Activated T-helper 2 cell treated with anti-CD3 and anti-CD28 coated beads, Interferon-gamma antibody, Interleukin-2, Interleukin-4, amounts not matched to agents 10 μg/mL and 5 μg/mL and 100 μg/mL, durations not matched to agents 14 hours and 24 hours and 36 hours (primary cell): Measurements from ENCODE around the gene PRM3. TPM values are rescaled to one million over a fixed set of nuclear protein-coding genes. Genes with fewer than 3 reads are reported as not detected.
A peak's percentile ranks its signal among the peaks of the same experiment; 100 is the strongest.

ENCODE experiments used
- DNase-seq: peaks from one replicate; pipeline ENCODE4 v3.0.0; 2021; ENCODE audit warnings: low spot score
- H3K27ac Mint-ChIP-seq: one replicate; pipeline ENCODE4 v1.8.0; 2021; ENCODE audit warnings: mixed read lengths
- H3K27me3 Mint-ChIP-seq: one replicate; pipeline ENCODE4 v1.8.0; 2021; ENCODE audit warnings: low read depth, mixed read lengths
- H3K36me3 Mint-ChIP-seq: one replicate; pipeline ENCODE4 v1.8.0; 2021; ENCODE audit warnings: low read depth, mixed read lengths
- H3K4me1 Mint-ChIP-seq: one replicate; pipeline ENCODE4 v1.8.0; 2021; ENCODE audit warnings: low read depth, mixed read lengths
- H3K4me3 Mint-ChIP-seq: one replicate; pipeline ENCODE4 v1.8.0; 2021; ENCODE audit warnings: low read depth, mild to moderate bottlenecking, moderate library complexity, mixed read lengths
- H3K9me3 Mint-ChIP-seq: one replicate; pipeline ENCODE4 v1.8.0; 2021; ENCODE audit warnings: mixed read lengths
- intact Hi-C: fragments of 100-400 bp; cut with micrococcal nuclease; formaldehyde crosslinking; loops from one replicate; pipeline ENCODE4 v1.15.1; 2023
- total RNA-seq: library from RNA; stranded (reverse); gene quantifications from 2 replicates; pipeline ENCODE4 v1.2.3, GENCODE V29; 2022

The PRM3 gene
- total RNA-seq, 1 donor from 2014 or later, result not detected

- Mint-ChIP-seq H3K27ac (no peak overlapping the region), H3K36me3 (no peaks in the 10 kb centered on the region), H3K4me3 (no peak overlapping the region), H3K4me1 (no peaks in the 10 kb centered on the region), H3K27me3 (peaks cover 2% of the 10 kb centered on the region), H3K9me3 (no peaks in the 10 kb centered on the region)
- DNase-seq, result no peak
- intact Hi-C loops, result no loop called here
These were observed 1.8 kb downstream of the PRM3 start for GRCh38 chr16:11271610-11272009.

- peaks cover 2% of the 10 kb centered on the region for H3K27me3 Mint-ChIP-seq
- H3K4me3 Mint-ChIP-seq, result no peak overlapping the region
These were observed 2.7 kb downstream of the PRM3 start for GRCh38 chr16:11270602-11271162.

GRCh38 chr16:11268921-11269375 lies 4.5 kb downstream of the PRM3 start, which contains the start of gene TNP2:
TSS of gene TNP2 (minus strand) at chr16:11269325. CDS start at chr16:11269262, 63 bp downstream.
- intact Hi-C loops, result no loop called here
- H3K9me3 Mint-ChIP-seq, result no peaks in the 10 kb centered on the region
- H3K27me3 Mint-ChIP-seq, result peaks cover under 1% of the 10 kb centered on the region
- H3K36me3 Mint-ChIP-seq, result no peaks in the 10 kb centered on the region
- DNase-seq, result no peak
- H3K27ac Mint-ChIP-seq, result no peak within 1 kb of the TSS
- H3K4me1 Mint-ChIP-seq, result peaks cover 11% of the 10 kb centered on the region
- no peak within 1 kb of the TSS for H3K4me3 Mint-ChIP-seq

More at GRCh38 chr16:11270602-11271162, 2.7 kb downstream of the PRM3 start:
- Mint-ChIP-seq H3K36me3 (no peaks in the 10 kb centered on the region), H3K9me3 (no peaks in the 10 kb centered on the region), H3K4me1 (no peaks in the 10 kb centered on the region), H3K27ac (no peak overlapping the region)
- no peak for DNase-seq
- intact Hi-C loops, result no loop called here

- H3K36me3 Mint-ChIP-seq, result no peaks in the 10 kb centered on the region
- H3K27me3 Mint-ChIP-seq, result no peaks in the 10 kb centered on the region
- DNase-seq, result no peak
- no peak overlapping the region for H3K4me3 Mint-ChIP-seq
- no peak overlapping the region for H3K27ac Mint-ChIP-seq
- H3K4me1 Mint-ChIP-seq, result peaks cover 23% of the 10 kb centered on the region
- H3K9me3 Mint-ChIP-seq, result no peaks in the 10 kb centered on the region
- intact Hi-C loops, result no loop called here
These were observed 8.3 kb downstream of the PRM3 start for GRCh38 chr16:11265124-11265523.

- H3K4me3 Mint-ChIP-seq, result peak overlapping the region; percentile 48
- intact Hi-C loops, result loop anchor here (5.0 kb wide), 1 partner anchor 33 kb away; no protein-coding TSS in a partner anchor
These were observed 9.1 kb downstream of the PRM3 start for GRCh38 chr16:11264155-11264832.

DNA sequence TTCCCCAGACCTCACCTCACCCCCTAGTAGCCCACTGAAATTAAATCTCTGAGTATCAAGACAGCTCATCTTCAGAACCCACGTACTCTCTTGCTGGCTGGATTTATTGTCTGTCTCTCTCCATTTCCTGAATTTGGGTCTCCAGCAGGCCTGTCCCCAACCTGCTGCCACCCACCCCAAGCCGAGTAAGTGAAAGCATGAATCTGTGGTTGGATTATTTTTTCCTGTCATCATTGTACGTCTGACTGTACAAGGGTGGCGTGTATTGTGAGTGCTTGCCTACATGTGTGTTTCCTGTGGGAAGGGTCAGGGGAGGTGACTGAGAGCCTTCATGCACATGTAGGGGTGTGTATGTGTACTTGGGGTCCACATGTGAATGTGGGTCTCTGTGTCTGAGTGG lies 9.7 kb downstream of the PRM3 start:
- H3K9me3 Mint-ChIP-seq, result no peaks in the 10 kb centered on the region
- peak overlapping the region; percentile 48 for H3K4me3 Mint-ChIP-seq
- H3K4me1 Mint-ChIP-seq, result peaks cover 33% of the 10 kb centered on the region
- no peaks in the 10 kb centered on the region for H3K36me3 Mint-ChIP-seq
- peak; percentile 51 for DNase-seq
- no peaks in the 10 kb centered on the region for H3K27me3 Mint-ChIP-seq
- intact Hi-C loops, result loop anchor here (1.0 to 5.0 kb wide), 2 partner anchors 34 to 65 kb away; no protein-coding TSS in a partner anchor
- H3K27ac Mint-ChIP-seq, result peak overlapping the region; percentile 84

More at GRCh38 chr16:11264155-11264832, 9.1 kb downstream of the PRM3 start:
- peak overlapping the region; percentile 84 for H3K27ac Mint-ChIP-seq
- no peaks in the 10 kb centered on the region for H3K9me3 Mint-ChIP-seq
- H3K27me3 Mint-ChIP-seq, result no peaks in the 10 kb centered on the region
- no peak for DNase-seq
- H3K36me3 Mint-ChIP-seq, result no peaks in the 10 kb centered on the region
- peaks cover 28% of the 10 kb centered on the region for H3K4me1 Mint-ChIP-seq

GRCh38 chr16:11262915-11263314 lies 10.5 kb downstream of the PRM3 start:
- no peaks in the 10 kb centered on the region for H3K27me3 Mint-ChIP-seq
- no peaks in the 10 kb centered on the region for H3K36me3 Mint-ChIP-seq
- peaks cover 39% of the 10 kb centered on the region for H3K4me1 Mint-ChIP-seq
- H3K27ac Mint-ChIP-seq, result no peak overlapping the region
- no peaks in the 10 kb centered on the region for H3K9me3 Mint-ChIP-seq
- no peak overlapping the region for H3K4me3 Mint-ChIP-seq
- DNase-seq, result no peak
- intact Hi-C loops, result loop anchor here (1.0 to 5.0 kb wide), 2 partner anchors 34 to 65 kb away; no protein-coding TSS in a partner anchor

DNA sequence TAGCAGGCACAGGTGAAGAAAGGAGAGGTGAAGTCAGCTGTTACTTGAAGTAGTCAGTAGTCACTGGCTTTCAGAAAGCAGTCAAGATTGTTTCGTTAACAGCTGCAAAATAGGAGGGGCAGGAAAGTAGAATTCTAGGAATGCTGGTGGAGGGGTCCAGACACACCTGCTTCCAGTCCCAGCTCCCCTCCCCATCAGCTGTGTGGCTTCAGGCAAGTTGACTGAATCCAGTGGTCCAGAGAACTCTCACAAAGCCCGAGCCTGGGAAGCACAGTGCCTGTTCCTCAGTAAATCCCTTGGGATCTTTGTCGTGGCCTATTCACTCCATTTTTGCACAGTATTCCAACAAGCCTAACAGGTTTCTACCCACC lies 12.8 kb downstream of the PRM3 start:
- Mint-ChIP-seq H3K4me1 (peaks cover 49% of the 10 kb centered on the region), H3K36me3 (no peaks in the 10 kb centered on the region), H3K27me3 (no peaks in the 10 kb centered on the region), H3K27ac (no peak overlapping the region), H3K9me3 (no peaks in the 10 kb centered on the region), H3K4me3 (no peak overlapping the region)
- no peak for DNase-seq
- intact Hi-C loops, result loop anchor here (5.0 kb wide), 1 partner anchor 37 kb away; no protein-coding TSS in a partner anchor

GRCh38 chr16:11259655-11260595 lies 13.5 kb downstream of the PRM3 start:
- Mint-ChIP-seq H3K36me3 (peaks cover 6% of the 10 kb centered on the region), H3K4me1 (peaks cover 48% of the 10 kb centered on the region), H3K9me3 (no peaks in the 10 kb centered on the region), H3K27me3 (no peaks in the 10 kb centered on the region), H3K27ac (no peak overlapping the region), H3K4me3 (no peak overlapping the region)
- DNase-seq, result no peak
- intact Hi-C loops, result loop anchor here (5.0 to 10.0 kb wide), 3 partner anchors 37 to 535 kb away; partner anchors contain the start of genes CIITA and ZC3H7A

DNA sequence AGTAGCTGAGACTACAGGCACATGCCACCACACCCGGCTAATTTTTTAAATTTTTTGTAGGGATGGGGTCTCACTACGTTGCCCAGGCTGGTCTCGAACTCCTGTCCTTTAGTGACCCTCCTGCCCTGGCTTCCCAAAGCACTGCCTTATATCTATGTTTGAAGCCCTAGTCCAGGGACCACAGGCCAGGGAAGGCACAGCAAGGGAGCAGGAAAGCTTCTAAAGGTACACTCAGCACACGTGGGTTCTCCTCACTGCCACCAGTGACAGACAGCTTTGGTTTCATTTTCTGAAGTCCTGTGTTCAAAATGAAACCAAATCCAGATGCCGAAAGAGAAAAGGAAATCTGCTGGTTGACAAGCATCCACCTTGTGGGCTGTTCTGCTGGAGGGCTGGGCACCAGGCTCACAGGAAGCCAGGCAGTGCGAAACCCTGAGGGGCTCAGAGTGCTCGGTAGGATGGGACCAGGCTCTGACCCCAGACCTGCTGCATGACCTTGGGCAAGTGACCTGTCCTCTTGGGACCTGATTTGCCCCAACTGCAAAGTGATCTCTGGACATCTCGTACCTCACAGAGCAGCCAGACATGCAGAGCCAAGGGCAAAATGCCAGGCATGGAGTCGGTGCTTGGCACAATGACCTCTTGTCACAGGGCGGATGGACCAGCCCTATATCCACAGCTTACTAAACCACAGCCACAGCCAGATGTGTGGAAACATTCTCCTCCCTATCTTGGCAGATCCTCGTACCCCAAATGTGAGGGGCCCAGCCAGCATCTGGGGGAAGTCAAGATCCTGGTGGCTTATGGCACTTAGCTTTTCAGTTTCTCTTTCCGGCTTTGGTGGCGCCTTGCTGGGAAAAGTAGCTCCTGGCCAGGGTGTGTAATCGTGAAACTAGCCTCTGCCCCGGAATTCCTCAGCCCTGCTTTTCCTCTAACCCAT lies 14.6 kb downstream of the PRM3 start:
- Mint-ChIP-seq H3K36me3 (peaks cover 17% of the 10 kb centered on the region), H3K9me3 (no peaks in the 10 kb centered on the region), H3K4me1 (peaks cover 37% of the 10 kb centered on the region), H3K4me3 (peak overlapping the region; percentile 49), H3K27ac (peak overlapping the region; percentile 68), H3K27me3 (no peaks in the 10 kb centered on the region)
- intact Hi-C loops, result loop anchor here (10.0 kb wide), 2 partner anchors 384 to 536 kb away; partner anchors contain the start of genes CIITA and ZC3H7A
- peak; percentile 59 for DNase-seq

DNA sequence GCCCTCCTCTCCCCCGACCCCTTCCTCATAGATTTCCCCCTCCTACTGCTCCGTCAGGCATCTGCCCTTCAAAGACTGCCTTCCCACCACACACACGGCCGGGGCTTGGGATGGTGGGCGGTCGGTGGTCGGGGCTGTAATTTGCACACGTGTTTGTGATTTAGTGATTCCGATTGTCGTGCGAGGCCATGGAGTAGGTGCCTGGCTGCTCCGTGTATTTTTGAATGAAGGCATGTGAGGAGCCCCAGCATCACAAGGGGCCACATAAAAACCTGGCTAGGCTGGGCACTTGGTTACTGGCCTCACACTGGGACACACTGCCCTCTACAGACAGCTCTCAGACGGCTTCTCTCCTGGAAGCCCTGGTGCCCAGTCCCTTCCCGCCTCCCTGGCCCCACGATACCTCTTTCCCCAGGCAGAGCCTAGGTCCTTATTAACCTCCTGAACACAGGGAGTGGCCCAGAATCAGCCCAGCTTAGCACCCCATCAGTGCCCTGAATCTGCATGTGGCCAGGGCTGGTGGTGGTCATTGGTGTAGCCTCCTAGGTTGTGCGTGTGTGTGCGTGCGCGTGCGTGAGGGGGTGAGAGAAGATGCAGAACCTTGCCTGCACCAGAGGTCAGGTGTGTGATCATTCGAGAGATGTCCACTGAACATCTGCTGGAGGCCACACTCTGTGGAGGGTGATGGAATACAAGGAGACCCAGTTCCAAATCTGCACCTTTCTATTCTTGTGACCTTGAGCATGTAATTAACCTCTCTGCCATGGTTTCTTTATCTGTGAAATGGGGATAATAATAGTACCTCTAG lies 16.1 kb downstream of the PRM3 start:
- intact Hi-C loops, result loop anchor here (1.0 to 10.0 kb wide), 4 partner anchors 53 to 537 kb away; partner anchors contain the start of genes CIITA and ZC3H7A
- peaks cover 29% of the 10 kb centered on the region for H3K4me1 Mint-ChIP-seq
- peak; percentile 57 for DNase-seq
- H3K9me3 Mint-ChIP-seq, result no peaks in the 10 kb centered on the region
- H3K27ac Mint-ChIP-seq, result peak overlapping the region; percentile 97
- no peaks in the 10 kb centered on the region for H3K27me3 Mint-ChIP-seq
- H3K4me3 Mint-ChIP-seq, result peak overlapping the region; percentile 96
- peaks cover 32% of the 10 kb centered on the region for H3K36me3 Mint-ChIP-seq
